ENCODE measurements around the gene EDDM13.

DNA sequence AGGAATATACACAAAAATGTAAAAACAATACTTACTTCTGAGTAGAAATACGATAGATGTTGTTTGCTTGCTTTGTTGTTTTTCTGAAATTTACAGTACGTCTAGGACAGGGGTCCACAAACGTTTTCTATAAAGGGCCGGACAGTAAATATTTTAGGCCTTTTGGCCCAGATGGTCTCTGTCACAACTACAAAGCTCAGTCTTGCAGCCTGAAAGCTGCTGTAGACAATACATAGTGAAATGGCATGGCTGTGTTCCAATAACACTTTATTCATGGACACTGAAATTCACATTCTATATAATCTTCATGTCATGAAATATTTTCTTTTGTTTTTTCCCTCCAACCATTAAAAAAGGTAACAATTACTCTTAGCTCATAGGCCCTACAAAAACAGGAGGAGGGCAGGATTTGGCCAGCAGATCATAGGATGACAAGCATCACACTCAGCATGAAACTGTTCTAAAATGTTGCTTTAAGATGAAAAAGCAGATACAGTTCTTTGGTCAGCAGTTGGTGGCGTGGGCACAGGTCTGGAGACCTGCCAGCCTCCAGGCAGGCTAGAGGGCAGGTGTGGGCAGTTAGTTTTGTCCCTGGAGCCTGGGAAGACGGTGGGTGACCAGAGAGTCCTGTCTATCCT is at the start of gene EDDM13:
- no peak for TF ChIP-seq POLR2A (IDR thresholded peaks at IDR 0.05)
- no peak for TF ChIP-seq CTCF (IDR thresholded peaks at IDR 0.05)
- TF ChIP-seq EP300 (IDR thresholded peaks at IDR 0.05), result no peak

Data from ovary (tissue), 3 donors.